ENCODE measurements around the gene MARK2.

MARK2 gene

GRCh38 chr11:63873311-63873710 is 34.4 kb downstream of the MARK2 start:
- H3K27ac Mint-ChIP-seq, result peak overlapping the region in 1 of 3 experiments; percentile 90
- H3K4me1 Mint-ChIP-seq, result peaks cover 53% of the 10 kb centered on the region
- no peaks in the 10 kb centered on the region for H3K9me3 Mint-ChIP-seq
- TF ChIP-seq CTCF (IDR thresholded peaks at IDR 0.05; ENCODE audit: unreplicated experiment in 3 of 3), result no peak
- H3K27me3 Mint-ChIP-seq (ENCODE audit: low read depth), result no peaks in the 10 kb centered on the region
- H3K4me3 Mint-ChIP-seq, result no peak overlapping the region
- peaks cover 2% of the 10 kb centered on the region for H3K36me3 Mint-ChIP-seq (ENCODE audit: low read depth)

- Mint-ChIP-seq H3K4me3 (no peak overlapping the region), H3K9me3 (no peaks in the 10 kb centered on the region), H3K36me3 (ENCODE audit: low read depth) (no peaks in the 10 kb centered on the region), H3K27ac (peak overlapping the region in 1 of 3 experiments; percentile 47), H3K27me3 (ENCODE audit: low read depth) (no peaks in the 10 kb centered on the region), H3K4me1 (peaks cover 49% of the 10 kb centered on the region)
- no peak for TF ChIP-seq CTCF (IDR thresholded peaks at IDR 0.05; ENCODE audit: unreplicated experiment in 3 of 3)
Observed at GRCh38 chr11:63874511-63874910, 35.6 kb downstream of the MARK2 start.

- no peaks in the 10 kb centered on the region for H3K36me3 Mint-ChIP-seq (ENCODE audit: low read depth)
- TF ChIP-seq CTCF (IDR thresholded peaks at IDR 0.05; ENCODE audit: unreplicated experiment in 3 of 3), result no peak
- H3K27ac Mint-ChIP-seq, result no peak overlapping the region
- H3K9me3 Mint-ChIP-seq, result no peaks in the 10 kb centered on the region
- no peak overlapping the region for H3K4me3 Mint-ChIP-seq
- H3K27me3 Mint-ChIP-seq (ENCODE audit: low read depth), result no peaks in the 10 kb centered on the region
- H3K4me1 Mint-ChIP-seq, result peaks cover 49% of the 10 kb centered on the region
Observed at GRCh38 chr11:63875506-63876065, 36.7 kb downstream of the MARK2 start.

GRCh38 chr11:63876616-63877015 is 37.7 kb downstream of the MARK2 start:
- H3K27ac Mint-ChIP-seq, result no peak overlapping the region
- TF ChIP-seq CTCF (IDR thresholded peaks at IDR 0.05; ENCODE audit: unreplicated experiment in 3 of 3), result no peak
- H3K36me3 Mint-ChIP-seq (ENCODE audit: low read depth), result no peaks in the 10 kb centered on the region
- peaks cover 45% of the 10 kb centered on the region for H3K4me1 Mint-ChIP-seq
- no peaks in the 10 kb centered on the region for H3K9me3 Mint-ChIP-seq
- H3K27me3 Mint-ChIP-seq (ENCODE audit: low read depth), result no peaks in the 10 kb centered on the region
- H3K4me3 Mint-ChIP-seq, result no peak overlapping the region

- TF ChIP-seq CTCF (IDR thresholded peaks at IDR 0.05; ENCODE audit: unreplicated experiment in 3 of 3), result no peak
- Mint-ChIP-seq H3K4me1 (peaks cover 36% of the 10 kb centered on the region), H3K36me3 (ENCODE audit: low read depth) (no peaks in the 10 kb centered on the region), H3K27ac (peak overlapping the region in 1 of 3 experiments; percentile 21), H3K4me3 (no peak overlapping the region), H3K9me3 (no peaks in the 10 kb centered on the region), H3K27me3 (ENCODE audit: low read depth) (no peaks in the 10 kb centered on the region)
Observed at GRCh38 chr11:63877658-63878241, 38.8 kb downstream of the MARK2 start.

Measured in nephron (organoid).